A172 (cell line): ENCODE data around the gene DTX1. TPM values are rescaled to one million over a fixed set of nuclear protein-coding genes. Genes with fewer than 3 reads are reported as not detected.

ENCODE experiments used
- DNase-seq: peaks from one replicate; pipeline ENCODE4 v3.0.0-alpha.2; 2015; ENCODE audit warnings: low spot score
- total RNA-seq: library from RNA; depleted of rRNA; stranded (reverse); fragments of >200 nt; shearing (Covaris generic); gene quantifications from 2 replicates; pipeline ENCODE4 v1.2.3, GENCODE V29; 2014; rRNA removed

Gene DTX1
- total RNA-seq = 2.8 and 3.8 TPM in 2 replicates

- no peak for DNase-seq
Observed at GRCh38 chr12:113056631-113057488, at the start of gene DTX1. Gene DTX1, plus strand, starts transcription at chr12:113056730. Its CDS starts 1,463 bp downstream, at chr12:113058193.

DNA sequence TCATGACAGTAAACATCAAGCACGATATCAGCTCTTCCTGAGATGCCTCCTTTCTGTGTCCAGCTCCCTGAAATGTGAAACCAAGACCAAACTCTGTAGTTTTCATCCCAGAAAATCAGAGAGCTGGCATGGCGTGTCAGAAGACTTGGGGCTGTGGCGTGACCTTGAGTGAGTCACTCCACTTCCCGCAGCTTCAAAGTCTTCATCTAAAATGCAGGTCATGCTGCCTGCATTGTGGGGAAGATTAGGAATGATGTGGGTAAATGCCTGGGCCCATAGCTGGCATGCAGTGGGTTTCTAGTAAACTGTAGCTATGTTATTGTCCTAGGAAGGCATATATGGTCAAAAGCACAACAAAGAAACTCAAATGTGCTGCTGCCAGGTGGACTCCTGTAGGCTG is 49.4 kb upstream of the DTX1 start:
- DNase-seq = peak; percentile 82

DNA sequence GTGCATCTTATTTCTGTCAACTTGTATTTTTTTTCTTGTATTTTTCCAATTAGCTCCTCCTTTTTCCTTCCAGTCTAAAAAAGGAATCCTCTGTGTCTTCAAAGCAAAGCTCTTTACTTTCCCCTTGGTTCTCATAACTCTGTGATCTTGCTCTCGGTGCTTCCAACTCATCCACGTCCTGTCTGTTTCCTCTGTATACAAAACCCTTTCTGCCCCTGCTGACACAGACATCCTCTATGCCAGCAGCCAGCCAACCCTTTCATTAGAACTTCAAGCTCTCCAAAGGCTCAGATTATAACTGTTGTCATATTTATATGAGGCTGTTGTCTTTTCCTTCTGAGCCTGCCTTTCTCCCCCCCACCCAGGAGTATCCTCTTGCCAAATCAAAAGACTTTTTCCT is 45.8 kb upstream of the DTX1 start:
- DNase-seq = no peak

DNA sequence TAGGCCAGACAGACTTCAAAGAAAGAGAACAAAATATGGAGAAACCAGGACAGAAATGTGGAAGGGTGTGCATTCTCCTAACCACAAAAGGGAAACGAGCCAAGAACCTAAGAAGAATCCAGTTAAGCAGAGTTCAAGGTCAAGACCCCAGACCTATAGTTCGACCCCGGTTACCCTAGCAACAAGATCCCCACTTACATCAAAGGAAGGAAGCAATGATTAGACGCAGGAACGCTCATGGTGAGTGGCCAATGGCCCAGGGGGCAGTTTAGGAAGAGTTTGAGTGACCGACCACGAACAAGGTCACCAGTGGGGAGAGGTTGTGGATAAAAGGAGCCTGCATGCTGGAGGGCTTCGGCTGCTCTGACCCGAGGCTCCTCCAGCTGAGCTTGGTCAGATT is 42.0 kb upstream of the DTX1 start:
- DNase-seq = no peak

GRCh38 chr12:113016796-113017195 is 39.7 kb upstream of the DTX1 start:
- DNase-seq = no peak

GRCh38 chr12:113019025-113019424 is 37.5 kb upstream of the DTX1 start:
- peak; percentile 60 for DNase-seq

GRCh38 chr12:113021500-113021899 is 35.0 kb upstream of the DTX1 start:
- no peak for DNase-seq

- DNase-seq = no peak
Observed at GRCh38 chr12:113022563-113023297, 33.8 kb upstream of the DTX1 start.

DNA sequence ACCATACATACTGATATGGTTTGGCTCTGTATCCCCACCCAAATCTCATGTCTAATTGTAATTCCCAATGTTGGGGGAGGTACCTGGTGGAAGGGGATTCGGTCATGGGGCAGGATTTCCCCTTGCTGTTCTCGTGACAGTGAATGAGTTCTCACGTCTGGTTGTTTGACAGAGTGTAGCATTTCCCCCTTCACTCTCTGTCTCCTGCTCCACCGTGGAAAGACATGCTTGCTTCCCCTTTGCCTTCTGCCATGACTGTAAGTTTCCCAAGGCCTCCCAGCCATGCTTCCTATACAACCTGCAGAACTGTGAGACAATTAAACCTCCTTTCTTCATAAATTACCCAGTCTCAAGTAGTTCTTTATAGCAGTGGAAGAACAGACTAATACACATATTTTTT is 28.8 kb upstream of the DTX1 start:
- no peak for DNase-seq

DNA sequence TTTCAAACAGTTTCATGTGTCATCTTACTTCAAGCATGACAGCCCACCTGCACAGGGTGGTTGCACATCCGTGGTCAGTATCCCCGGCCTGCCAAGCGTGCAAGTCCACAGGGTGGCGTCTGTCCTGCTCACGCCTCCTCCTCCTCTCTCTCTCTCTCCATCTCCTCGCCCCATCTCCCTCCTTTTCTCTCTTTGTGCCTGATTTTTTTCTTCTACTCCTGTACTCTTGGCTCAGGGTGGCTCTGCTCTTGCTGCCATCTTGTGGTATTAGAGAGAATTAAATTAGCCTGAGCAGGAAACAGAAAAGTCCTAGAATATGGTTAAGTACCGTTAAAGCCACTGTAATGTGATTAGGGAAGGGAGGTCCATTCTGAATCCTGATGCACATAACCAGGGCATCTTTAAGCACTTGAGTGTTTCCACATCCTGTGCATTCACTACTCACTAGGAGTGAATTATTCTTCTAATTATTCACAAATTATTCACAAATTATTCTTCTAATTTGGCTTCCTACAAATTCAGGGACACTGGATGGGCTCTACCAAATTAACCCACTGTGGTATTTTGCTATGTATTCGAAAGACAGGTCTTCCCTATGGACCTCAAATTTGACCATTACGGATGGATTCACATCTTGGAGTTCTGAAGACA is 25.5 kb upstream of the DTX1 start:
- DNase-seq = peak; percentile 70

DNA sequence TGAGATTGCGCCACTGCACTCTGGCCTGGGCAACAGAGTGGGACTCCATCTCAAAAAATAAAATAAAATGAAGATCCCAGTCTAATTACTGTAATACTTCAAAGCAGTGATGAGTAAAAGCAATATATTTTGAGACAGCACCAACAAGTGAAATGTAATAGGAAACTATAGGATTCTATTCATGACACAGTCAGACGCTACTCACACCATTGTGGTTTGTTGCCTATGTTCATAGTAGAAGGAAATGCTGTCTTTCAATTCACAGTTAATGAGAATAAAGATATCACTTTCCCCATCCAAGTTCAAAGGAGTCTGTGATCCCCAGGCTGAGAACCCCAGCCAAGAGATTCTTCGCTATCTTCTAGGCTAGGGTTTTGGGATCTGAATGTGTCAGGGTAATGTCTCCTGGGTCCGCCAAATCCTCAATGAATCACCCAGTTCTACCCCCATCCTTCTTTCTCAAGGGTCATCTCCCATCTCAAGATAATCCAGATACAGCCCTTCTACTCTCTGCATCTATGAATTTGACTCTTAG is 16.6 kb upstream of the DTX1 start:
- peak; percentile 16 for DNase-seq

DNA sequence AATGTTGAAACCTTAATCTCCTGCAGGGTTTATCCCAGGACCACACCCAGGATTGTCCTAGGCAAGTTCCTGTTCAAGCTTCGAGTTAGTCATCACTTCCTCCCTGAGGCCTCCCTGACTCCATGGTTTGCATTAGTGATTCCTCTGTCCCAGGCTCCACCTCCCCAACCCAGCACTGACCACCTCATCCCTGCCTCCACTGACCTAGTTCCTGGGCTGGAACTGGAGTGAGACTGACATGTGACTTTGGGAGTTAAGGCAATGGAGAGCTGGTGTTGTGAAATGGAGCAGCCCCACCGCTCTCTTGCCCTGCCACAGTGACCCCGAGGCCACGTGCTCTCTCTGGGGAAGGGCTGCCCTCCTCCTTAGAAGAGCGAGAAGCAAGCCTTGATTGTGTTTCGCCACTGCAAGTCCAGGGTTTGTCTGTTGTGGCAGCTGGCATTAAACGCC is 15.8 kb upstream of the DTX1 start:
- DNase-seq = peak; percentile 94

DNA sequence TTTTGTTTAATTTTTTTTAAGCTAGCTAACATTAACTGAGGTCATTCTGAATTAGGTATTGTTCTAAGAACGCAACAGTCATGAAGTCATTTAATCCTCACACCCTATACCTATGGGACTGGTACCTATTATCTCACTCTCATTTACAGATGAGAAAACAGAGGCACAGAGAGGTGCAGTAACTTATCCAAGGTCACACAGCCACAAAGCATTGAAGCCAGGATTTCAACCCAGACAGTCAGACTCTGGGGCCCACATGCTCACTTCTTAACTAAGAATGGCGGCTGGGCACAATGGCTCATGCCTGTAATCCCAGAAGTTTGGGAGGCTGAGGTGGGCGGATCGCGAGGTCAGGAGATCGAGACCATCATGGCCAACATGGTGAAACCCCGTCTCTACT is 15.0 kb upstream of the DTX1 start:
- no peak for DNase-seq

DNA sequence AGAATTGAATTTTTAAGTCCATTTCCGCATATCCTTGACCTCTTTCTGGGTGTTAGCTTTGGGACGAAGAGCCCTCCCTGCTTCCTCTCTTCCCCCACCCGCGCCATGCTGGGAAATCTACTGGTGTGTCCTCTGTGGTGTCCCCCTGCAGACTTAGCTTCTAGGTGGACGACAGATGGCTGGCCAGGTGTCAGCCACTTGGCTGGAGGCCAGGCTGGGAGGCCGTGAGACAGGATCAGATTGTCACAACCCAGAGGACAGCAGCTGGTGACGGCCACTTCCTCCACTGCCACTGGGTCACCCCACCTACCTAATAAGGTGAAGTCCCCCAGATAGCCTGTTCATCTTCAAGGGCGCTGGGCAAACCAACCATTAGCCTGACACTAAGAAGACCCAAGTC is 13.3 kb upstream of the DTX1 start:
- DNase-seq = no peak

DNA sequence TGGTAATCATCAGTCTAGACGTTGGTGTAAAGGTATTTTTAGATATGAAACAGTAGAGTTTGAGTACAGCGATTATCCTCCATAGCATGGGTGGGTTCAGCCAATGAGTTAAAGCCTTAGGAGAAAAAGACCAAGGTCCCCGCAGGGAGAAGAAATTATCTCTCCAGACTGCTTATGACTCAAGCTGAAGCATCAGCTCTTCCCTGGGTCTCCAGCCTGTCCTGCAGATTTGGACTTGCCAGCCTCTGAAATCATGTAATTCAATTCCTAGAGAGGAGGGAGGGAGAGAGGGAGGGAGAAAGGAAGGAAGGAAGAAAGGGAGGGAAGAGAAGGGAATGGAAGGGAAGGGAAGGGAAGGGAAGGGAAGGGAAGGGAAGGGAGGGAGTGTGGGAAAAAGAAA is 12.0 kb upstream of the DTX1 start:
- DNase-seq = no peak

DNA sequence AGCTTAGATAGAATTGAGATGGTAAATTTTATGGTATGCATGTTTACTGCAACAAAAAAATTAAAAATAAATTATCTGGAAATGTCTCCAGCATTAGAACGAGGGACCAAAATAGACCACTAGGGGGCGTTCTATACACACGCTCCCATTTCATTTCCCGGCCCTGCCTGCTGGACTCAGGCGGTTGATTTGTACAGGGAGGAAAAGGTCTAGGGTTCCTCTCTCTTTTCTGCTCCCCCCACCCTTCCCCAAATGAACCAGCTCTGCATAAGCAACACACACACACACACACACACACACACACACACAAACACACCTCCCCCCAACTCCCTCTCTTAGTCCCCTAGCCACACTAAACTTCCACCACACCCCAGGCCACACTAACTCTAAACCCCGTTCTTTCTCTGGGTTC is 7.8 kb upstream of the DTX1 start:
- peak; percentile 54 for DNase-seq

GRCh38 chr12:113049976-113050742 is 6.4 kb upstream of the DTX1 start:
- DNase-seq = no peak

DNA sequence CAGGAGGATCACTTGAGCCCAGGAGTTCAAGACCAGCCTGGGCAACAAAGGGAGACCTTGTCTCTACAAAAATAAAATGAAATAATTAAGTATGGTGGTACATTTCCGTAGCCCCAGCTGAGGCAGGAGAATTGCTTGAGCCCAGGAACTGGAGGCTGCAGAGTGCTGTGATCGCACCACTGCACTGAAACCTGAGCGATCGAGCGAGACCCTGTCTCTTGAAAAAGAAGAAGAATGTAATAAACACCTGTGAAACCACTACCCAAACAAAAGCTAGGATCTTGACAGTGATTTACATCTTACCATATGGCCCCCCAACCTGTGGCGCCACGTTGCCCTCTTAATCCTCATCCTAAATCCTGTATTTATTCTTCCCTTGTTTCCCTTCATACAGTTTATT is 5.7 kb upstream of the DTX1 start:
- DNase-seq = no peak

GRCh38 chr12:113051759-113052158 is 4.8 kb upstream of the DTX1 start:
- DNase-seq = no peak

- DNase-seq = no peak
Observed at GRCh38 chr12:113052326-113052725, 4.2 kb upstream of the DTX1 start.

GRCh38 chr12:113054948-113055486 is 1.5 kb upstream of the DTX1 start:
- DNase-seq = no peak
